ENCODE data around the gene UBE2E2.

DNA sequence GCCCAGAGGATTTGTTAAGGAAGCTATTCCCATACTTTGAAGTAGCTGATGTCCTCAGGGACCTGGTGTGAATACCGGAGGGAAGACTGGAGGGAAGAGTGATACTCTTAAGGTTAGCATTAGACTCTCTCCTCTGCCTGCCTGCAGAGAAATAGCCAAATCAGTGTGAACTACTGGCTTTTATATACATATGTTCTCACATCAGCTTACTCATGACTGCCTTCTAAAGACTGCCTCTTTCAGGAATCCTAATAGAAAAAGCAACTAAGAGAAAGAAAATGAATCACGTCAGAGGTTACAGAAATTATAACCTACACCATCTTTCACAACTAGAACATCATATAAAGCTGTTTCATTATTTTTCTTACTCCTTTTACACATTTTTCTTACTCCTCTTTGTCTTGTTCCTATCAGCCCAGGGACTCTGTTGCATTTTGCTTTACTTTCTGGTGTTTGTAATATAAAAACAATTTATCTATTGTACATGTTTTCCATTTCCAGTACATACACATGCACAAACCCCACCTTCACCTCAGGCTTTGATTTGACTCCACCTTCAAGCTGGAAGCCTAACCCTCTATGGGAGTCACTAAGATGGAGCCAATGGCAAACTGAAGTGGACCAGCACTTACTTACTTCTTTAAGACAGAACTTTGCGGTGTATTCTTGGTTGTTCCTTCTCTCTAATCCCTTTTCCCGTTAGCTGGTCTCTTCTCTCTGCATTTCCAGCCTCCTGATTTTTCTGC, 345.0 kb downstream of the UBE2E2 start:
- TF ChIP-seq, protein P1, sequence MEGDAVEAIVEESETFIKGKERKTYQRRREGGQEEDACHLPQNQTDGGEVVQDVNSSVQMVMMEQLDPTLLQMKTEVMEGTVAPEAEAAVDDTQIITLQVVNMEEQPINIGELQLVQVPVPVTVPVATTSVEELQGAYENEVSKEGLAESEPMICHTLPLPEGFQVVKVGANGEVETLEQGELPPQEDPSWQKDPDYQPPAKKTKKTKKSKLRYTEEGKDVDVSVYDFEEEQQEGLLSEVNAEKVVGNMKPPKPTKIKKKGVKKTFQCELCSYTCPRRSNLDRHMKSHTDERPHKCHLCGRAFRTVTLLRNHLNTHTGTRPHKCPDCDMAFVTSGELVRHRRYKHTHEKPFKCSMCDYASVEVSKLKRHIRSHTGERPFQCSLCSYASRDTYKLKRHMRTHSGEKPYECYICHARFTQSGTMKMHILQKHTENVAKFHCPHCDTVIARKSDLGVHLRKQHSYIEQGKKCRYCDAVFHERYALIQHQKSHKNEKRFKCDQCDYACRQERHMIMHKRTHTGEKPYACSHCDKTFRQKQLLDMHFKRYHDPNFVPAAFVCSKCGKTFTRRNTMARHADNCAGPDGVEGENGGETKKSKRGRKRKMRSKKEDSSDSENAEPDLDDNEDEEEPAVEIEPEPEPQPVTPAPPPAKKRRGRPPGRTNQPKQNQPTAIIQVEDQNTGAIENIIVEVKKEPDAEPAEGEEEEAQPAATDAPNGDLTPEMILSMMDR (IDR thresholded peaks at IDR 0.05): no peak
- TF ChIP-seq POLR2A (IDR thresholded peaks at IDR 0.05): no peak

Data from esophagus squamous epithelium (tissue), 4 donors.